Measurements from ENCODE around the gene AGO1. TPM values are rescaled to one million over a fixed set of nuclear protein-coding genes. Genes with fewer than 3 reads are reported as not detected.

The AGO1 gene
- total RNA-seq, 1 experiment from 2014 or later = 36.2 TPM

GRCh38 chr1:35838693-35839245, 44.2 kb upstream of the AGO1 start:
- no peak overlapping the region for H3K9ac ChIP-seq (ENCODE audit: low read length)
- H3K4me2 ChIP-seq (ENCODE audit: low read length) = no peak overlapping the region
- no peak for DNase-seq (ENCODE audit: low read depth, low spot score)
- no peaks in the 10 kb centered on the region for H3K4me1 ChIP-seq (ENCODE audit: control insufficient read depth in 1 of 2, insufficient read depth in 2 of 2, low read length in 2 of 2)
- no peaks in the 10 kb centered on the region for H3K9me3 ChIP-seq (ENCODE audit: control insufficient read depth in 1 of 2, insufficient read depth in 1 of 2, low read depth in 1 of 2, low read length in 2 of 2)
- no peak overlapping the region for H3K27ac ChIP-seq (ENCODE audit: low read depth, low read length)
- ChIA-PET RAD21 (ENCODE audit: low non-redundant PET in 1 of 2, low total read pairs in 2 of 2, uncharacterized antibody in 2 of 2, unreplicated experiment in 2 of 2) (no interaction called here), CTCF (no interaction called here), POLR2A (no interaction called here)
- BruUV-seq (replicated peaks) = no TSS peak
- no peak for TF ChIP-seq ZFX (IDR thresholded peaks at IDR 0.05)
- TF ChIP-seq EZH2phosphoT487 (IDR thresholded peaks at IDR 0.05; ENCODE audit: borderline replicate concordance) = no peak
- TF ChIP-seq CBX3 (IDR thresholded peaks at IDR 0.05; ENCODE audit: low read depth) = no peak
- TF ChIP-seq EZH2 (IDR thresholded peaks at IDR 0.05) = no peak
- no peak for TF ChIP-seq RAD21 (IDR thresholded peaks at IDR 0.05; ENCODE audit: low read depth)
- TF ChIP-seq SP1 (IDR thresholded peaks at IDR 0.05; ENCODE audit: low read depth) = no peak
- no peak for TF ChIP-seq CTCF (IDR thresholded peaks at IDR 0.05 in 2 of 3, conservative IDR thresholded peaks at IDR 0.05 in 1 of 3; ENCODE audit: borderline replicate concordance in 1 of 3, insufficient read depth in 1 of 3, low read depth in 2 of 3, low read length in 2 of 3)
- no peak for TF ChIP-seq POLR2AphosphoS5 (IDR thresholded peaks at IDR 0.05; ENCODE audit: low read depth, low read length)
- TF ChIP-seq POLR2A (IDR thresholded peaks at IDR 0.05; ENCODE audit: borderline replicate concordance, extremely low read depth, insufficient read depth, insufficient read length) = no peak
- no peak for TF ChIP-seq MAX (IDR thresholded peaks at IDR 0.05)
- no peak for TF ChIP-seq ZBTB33 (IDR thresholded peaks at IDR 0.05; ENCODE audit: extremely low read depth, insufficient replicate concordance, low read length)
- TF ChIP-seq FOSL1 (IDR thresholded peaks at IDR 0.05; ENCODE audit: low read depth) = no peak
- no peak for TF ChIP-seq SRF (IDR thresholded peaks at IDR 0.05; ENCODE audit: low read depth)
- no peak for TF ChIP-seq EGR1 (IDR thresholded peaks at IDR 0.05; ENCODE audit: low read depth)
- TF ChIP-seq ELF1 (IDR thresholded peaks at IDR 0.05; ENCODE audit: borderline replicate concordance, low read depth) = no peak
- no peak for TF ChIP-seq TCF7L2 (IDR thresholded peaks at IDR 0.05; ENCODE audit: borderline replicate concordance, extremely low read depth, insufficient read depth, insufficient read length)
- no peak for TF ChIP-seq ZNF274 (IDR thresholded peaks at IDR 0.05; ENCODE audit: low read depth, low read length)
- intact Hi-C loops (cut with micrococcal nuclease) = no loop called here
- no peak for ATAC-seq
- H3K79me2 ChIP-seq (ENCODE audit: insufficient read depth, low read length) = no peaks in the 10 kb centered on the region
- peaks cover 0 to 3% of the 10 kb centered on the region in 2 experiments; a peak in 1 of 4 replicates for H3K36me3 ChIP-seq (ENCODE audit: control insufficient read depth in 1 of 2, insufficient read depth in 2 of 2, low read length in 2 of 2)
- H3K4me3 ChIP-seq (replicated peaks in 1 of 2; ENCODE audit: low read depth in 1 of 2, low read length in 2 of 2) = no peak overlapping the region
- H2AFZ ChIP-seq (ENCODE audit: low read depth, low read length, poor library complexity, severe bottlenecking) = no peak overlapping the region
- no peaks in the 10 kb centered on the region for H3K9me2 ChIP-seq (ENCODE audit: insufficient read depth)
- H4K20me1 ChIP-seq (ENCODE audit: insufficient read depth) = no peaks in the 10 kb centered on the region
- no peaks in the 10 kb centered on the region for H3K27me3 ChIP-seq (ENCODE audit: insufficient read depth, low read length)

Data from HCT116 (cell line).